IMR-90 (cell line): ENCODE data around the gene TMEM50A. TPM values are rescaled to one million over a fixed set of nuclear protein-coding genes. Genes with fewer than 3 reads are reported as not detected.
"Not testable (repeated sequence)": the region's sequence is repeated elsewhere in the genome, so short reads cannot be mapped to it uniquely, and the experiment has no call there.

Experiments used
- ATAC-seq: fragments of 200-7000 bp; cut with Tn5 transposase; 2 replicates; pipeline ENCODE4 v1.9.1; 2020; ENCODE audit warnings: low read depth, mild to moderate bottlenecking, moderate library complexity
- BruUV-seq: library from RNA; stranded (reverse); fragments of 400-500 nt; replicated peaks from 2 replicates; lab custom pipeline; 2021; lab: Mats Ljungman, UMichigan
- CTCF ChIA-PET: fragments of 300-600 bp; formaldehyde crosslinking; extraction: SDS; loops from one replicate; lab custom pipeline; 2021; ENCODE audit warnings: antibody characterized with exemption; lab: Yijun Ruan, JAX
- POLR2A ChIA-PET: fragments of 300-600 bp; sonication (Branson Sonifier 250); formaldehyde crosslinking; loops from one replicate; lab custom pipeline; 2022; ENCODE audit warnings: antibody characterized with exemption; ENCODE audit not compliant: unreplicated experiment; lab: Charles Lee
- DNase-seq: peaks from one replicate; pipeline ENCODE4 v3.0.0; 2013
- H2AFZ ChIP-seq: replicated peaks from 2 replicates; pipeline ENCODE3; 2013; ENCODE audit warnings: low read length, mild to moderate bottlenecking; ENCODE audit not compliant: poor library complexity
- H2AK5ac ChIP-seq: 2 replicates; pipeline ENCODE4 v1.6.1; 2013; ENCODE audit warnings: low read depth, low read length, inconsistent platforms
- H2AK9ac ChIP-seq: replicated peaks from 2 replicates; pipeline ENCODE3; 2013; ENCODE audit warnings: mild to moderate bottlenecking, low read depth, low read length, moderate library complexity; ENCODE audit not compliant: poor library complexity
- H2BK120ac ChIP-seq: 2 replicates; pipeline ENCODE4 v1.6.1; 2013; ENCODE audit warnings: low read depth, low read length, inconsistent platforms
- H2BK15ac ChIP-seq: 3 replicates; pipeline ENCODE4 v1.6.1; 2013; ENCODE audit warnings: low read depth, low read length, inconsistent platforms
- H2BK20ac ChIP-seq: 2 replicates; pipeline ENCODE4 v1.6.1; 2013; ENCODE audit warnings: low read depth, mild to moderate bottlenecking, inconsistent platforms, low read length, moderate library complexity
- H2BK5ac ChIP-seq: 2 replicates; pipeline ENCODE4 v1.6.1; 2013; ENCODE audit warnings: mild to moderate bottlenecking, low read depth, low read length, inconsistent platforms; ENCODE audit not compliant: poor library complexity, severe bottlenecking
- H3K14ac ChIP-seq: replicated peaks from 2 replicates; pipeline ENCODE4 v1.6.1; 2013; ENCODE audit warnings: low read depth, low read length, inconsistent platforms
- H3K18ac ChIP-seq: 2 replicates; pipeline ENCODE4 v1.6.1; 2013; ENCODE audit warnings: low read depth, low read length, control low read depth
- H3K23ac ChIP-seq: 2 replicates; pipeline ENCODE4 v1.6.1; 2013; ENCODE audit warnings: low read depth, low read length, inconsistent platforms
- H3K27ac ChIP-seq: 2 replicates; pipeline ENCODE4 v1.5.1; 2013; ENCODE audit warnings: mild to moderate bottlenecking, control low read depth, low read length; ENCODE audit not compliant: insufficient read depth
- H3K27me3 ChIP-seq: 2 replicates; pipeline ENCODE4 v1.6.1; 2013; ENCODE audit warnings: low read length; ENCODE audit not compliant: control insufficient read depth, insufficient read depth
- H3K36me3 ChIP-seq: 2 replicates; pipeline ENCODE4 v1.6.1; 2013; ENCODE audit warnings: low read length, mixed read lengths; ENCODE audit not compliant: control insufficient read depth, insufficient read depth
- H3K4ac ChIP-seq: 2 replicates; pipeline ENCODE4 v1.6.1; 2013; ENCODE audit warnings: low read depth, low read length, inconsistent platforms
- H3K4me1 ChIP-seq: 2 replicates; pipeline ENCODE4 v1.6.1; 2013; ENCODE audit warnings: low read length, mixed read lengths; ENCODE audit not compliant: control insufficient read depth, insufficient read depth
- H3K4me2 ChIP-seq: 2 replicates; pipeline ENCODE4 v1.6.1; 2013; ENCODE audit warnings: low read depth, mild to moderate bottlenecking, control low read depth, low read length, moderate library complexity
- H3K4me3 ChIP-seq: 2 replicates; pipeline ENCODE4 v1.5.1; 2013; ENCODE audit warnings: low read depth, mild to moderate bottlenecking, control low read depth, low read length, moderate library complexity; ENCODE audit not compliant: insufficient read depth
- H3K56ac ChIP-seq: 2 replicates; pipeline ENCODE4 v1.6.1; 2013; ENCODE audit warnings: low read length, inconsistent platforms; ENCODE audit not compliant: insufficient read depth; ENCODE audit errors: extremely low read depth
- H3K79me1 ChIP-seq, 2 experiments: 2 replicates each; pipeline ENCODE4 v1.6.1; 2013; ENCODE audit warnings: low read length in 2 of 2, inconsistent platforms in 1 of 2, low read depth in 1 of 2
- H3K9ac ChIP-seq: 2 replicates; pipeline ENCODE4 v1.6.1; 2013; ENCODE audit warnings: low read depth, low read length, control low read depth
- H3K9me1 ChIP-seq: 2 replicates; pipeline ENCODE4 v1.6.1; 2013; ENCODE audit warnings: low read length, inconsistent platforms; ENCODE audit not compliant: insufficient read depth
- H3K9me3 ChIP-seq: 2 replicates; pipeline ENCODE4 v1.6.1; 2013; ENCODE audit warnings: low read length; ENCODE audit not compliant: control insufficient read depth, insufficient read depth
- H4K20me1 ChIP-seq: 2 replicates; pipeline ENCODE4 v1.6.1; 2013; ENCODE audit warnings: low read length, inconsistent platforms; ENCODE audit not compliant: insufficient read depth
- H4K5ac ChIP-seq: 2 replicates; pipeline ENCODE4 v1.6.1; 2013; ENCODE audit warnings: mild to moderate bottlenecking, low read depth, low read length, control low read depth
- H4K8ac ChIP-seq, 2 experiments: 2 replicates each; pipeline ENCODE4 v1.6.1; 2013; ENCODE audit warnings: low read depth in 2 of 2, low read length in 2 of 2, control low read depth in 1 of 2, inconsistent platforms in 1 of 2
- H4K91ac ChIP-seq: 2 replicates; pipeline ENCODE4 v1.6.1; 2013; ENCODE audit warnings: low read depth, low read length, inconsistent platforms; ENCODE audit not compliant: insufficient read depth
- RAD21 ChIP-seq: IDR thresholded peaks from 2 replicates; pipeline ENCODE4 v1.6.1; 2012; ENCODE audit warnings: low read length, improper control_type of control experiment
- WGBS, 2 experiments: methylation state at CpG; one replicate each; pipeline versions ENCODE4 v1.1.5 to v1.1.7; 2013; ENCODE audit warnings: missing lambda C conversion rate in 2 of 2; ENCODE audit not compliant: insufficient read length in 1 of 2; ENCODE audit errors: extremely low coverage in 2 of 2; 5-methylcytosine and 5-hydroxymethylcytosine counted together
- dilution Hi-C: fragments of 300-500 bp; cut with HindIII; formaldehyde crosslinking; loops from one replicate; pipeline ENCODE4 v1.14.3; 2018; ENCODE audit warnings: low sequenced_read_pairs; ENCODE audit not compliant: unreplicated experiment
- in situ Hi-C: fragments of 300-500 bp; cut with MboI; formaldehyde crosslinking; loops from 3 replicates; pipeline ENCODE4 v1.14.3; 2019; ENCODE audit warnings: low sequenced_read_pairs, inconsistent platforms, mixed read lengths
- intact Hi-C: fragments of 100-400 bp; cut with micrococcal nuclease; formaldehyde crosslinking; loops from 2 replicates; pipeline ENCODE4 v1.10.0; 2022
- polyA plus RNA-seq, 3 experiments: library from polyadenylated mRNA; depleted of rRNA; stranded (reverse); fragments of >200 nt; gene quantifications; 2 replicates each; pipeline ENCODE4 v1.2.3, GENCODE V29; 2012; ENCODE audit warnings: low replicate concordance in 1 of 3
- total RNA-seq: library from RNA; depleted of rRNA; stranded (reverse); fragments of >200 nt; gene quantifications from 2 replicates; pipeline ENCODE4 v1.2.3, GENCODE V29; 2012
- TF ChIP-seq, protein P1 (sequence below): conservative IDR thresholded peaks from 2 replicates; pipeline ENCODE4 v1.5.1; 2012; ENCODE audit warnings: mild to moderate bottlenecking, low read depth, low read length, improper control_type of control experiment

Gene TMEM50A
- total and polyA plus RNA-seq, 2 of the 4 experiments (the other 2 are of a cell fraction), result 48.4 to 63.9 TPM

DNA sequence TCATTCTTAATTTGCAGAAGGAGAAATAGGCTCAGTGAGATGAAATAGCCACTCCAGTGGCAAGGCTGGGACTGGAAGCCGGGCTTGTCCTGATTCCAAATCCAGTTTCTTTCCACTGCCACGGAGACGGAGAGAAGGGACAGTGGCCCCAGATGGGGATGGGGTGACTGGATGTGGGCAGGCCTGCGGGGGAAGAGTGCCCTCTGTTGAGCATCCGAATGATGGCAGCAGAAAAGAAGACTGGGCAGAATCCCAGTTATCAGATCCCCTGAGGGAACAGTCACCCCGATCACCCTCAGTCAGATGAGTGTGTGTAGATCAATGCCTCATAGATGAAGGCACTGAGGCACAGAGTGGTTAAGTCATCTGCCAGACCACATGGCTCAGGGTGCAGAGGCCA is 48.1 kb upstream of the TMEM50A start:
- H3K14ac ChIP-seq, H3K9ac ChIP-seq, DNase-seq, H3K27me3 ChIP-seq, H3K18ac ChIP-seq, H2AK9ac ChIP-seq, dilution Hi-C loops, H3K56ac ChIP-seq, H3K4me2 ChIP-seq, H3K9me1 ChIP-seq, H3K4ac ChIP-seq, H3K4me1 ChIP-seq, POLR2A ChIA-PET, H4K8ac ChIP-seq, intact Hi-C loops, H2BK20ac ChIP-seq, H2AFZ ChIP-seq, H3K4me3 ChIP-seq, H2BK15ac ChIP-seq, H3K79me1 ChIP-seq, H2AK5ac ChIP-seq, CTCF ChIA-PET, in situ Hi-C loops, H2BK120ac ChIP-seq, H3K23ac ChIP-seq, H3K36me3 ChIP-seq, H2BK5ac ChIP-seq, H3K9me3 ChIP-seq, H3K27ac ChIP-seq, BruUV-seq, H4K91ac ChIP-seq, H4K20me1 ChIP-seq, H4K5ac ChIP-seq: not testable (repeated sequence)
- no CpG with 5 or more reads among the region's 6 CpGs for WGBS, 2 experiments
- peak; percentile 97 for ATAC-seq
- TF ChIP-seq RAD21, result peak; percentile 36
- TF ChIP-seq, protein P1, sequence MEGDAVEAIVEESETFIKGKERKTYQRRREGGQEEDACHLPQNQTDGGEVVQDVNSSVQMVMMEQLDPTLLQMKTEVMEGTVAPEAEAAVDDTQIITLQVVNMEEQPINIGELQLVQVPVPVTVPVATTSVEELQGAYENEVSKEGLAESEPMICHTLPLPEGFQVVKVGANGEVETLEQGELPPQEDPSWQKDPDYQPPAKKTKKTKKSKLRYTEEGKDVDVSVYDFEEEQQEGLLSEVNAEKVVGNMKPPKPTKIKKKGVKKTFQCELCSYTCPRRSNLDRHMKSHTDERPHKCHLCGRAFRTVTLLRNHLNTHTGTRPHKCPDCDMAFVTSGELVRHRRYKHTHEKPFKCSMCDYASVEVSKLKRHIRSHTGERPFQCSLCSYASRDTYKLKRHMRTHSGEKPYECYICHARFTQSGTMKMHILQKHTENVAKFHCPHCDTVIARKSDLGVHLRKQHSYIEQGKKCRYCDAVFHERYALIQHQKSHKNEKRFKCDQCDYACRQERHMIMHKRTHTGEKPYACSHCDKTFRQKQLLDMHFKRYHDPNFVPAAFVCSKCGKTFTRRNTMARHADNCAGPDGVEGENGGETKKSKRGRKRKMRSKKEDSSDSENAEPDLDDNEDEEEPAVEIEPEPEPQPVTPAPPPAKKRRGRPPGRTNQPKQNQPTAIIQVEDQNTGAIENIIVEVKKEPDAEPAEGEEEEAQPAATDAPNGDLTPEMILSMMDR, result peak; percentile 20; the same call in 1 of the 2 replicates

DNA sequence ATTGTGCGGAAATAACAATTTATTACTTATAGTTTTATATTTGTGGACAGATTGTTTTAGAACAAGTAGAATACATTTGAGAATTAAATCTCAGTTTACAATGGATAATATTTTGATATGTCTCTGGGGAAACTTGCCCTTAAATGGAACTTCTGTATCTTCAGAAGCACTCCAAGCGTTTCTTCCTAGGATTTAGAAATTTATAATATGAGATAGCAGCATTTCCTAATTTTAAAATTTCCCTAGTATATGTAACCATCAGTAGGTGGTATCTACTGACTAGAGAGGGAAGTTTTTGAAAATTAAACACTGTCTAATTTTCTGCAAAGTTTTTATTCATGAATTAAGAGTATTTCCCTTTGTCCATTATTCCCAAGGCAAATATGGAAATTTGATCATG is 44.7 kb upstream of the TMEM50A start:
- dilution Hi-C loops, H2BK15ac ChIP-seq, H3K9me3 ChIP-seq, H4K20me1 ChIP-seq, H2BK20ac ChIP-seq, H3K56ac ChIP-seq, H3K4me1 ChIP-seq, CTCF ChIA-PET, H3K36me3 ChIP-seq, intact Hi-C loops, H2BK120ac ChIP-seq, H3K9me1 ChIP-seq, H3K18ac ChIP-seq, H4K91ac ChIP-seq, POLR2A ChIA-PET, H3K4me3 ChIP-seq, H3K4me2 ChIP-seq, H4K8ac ChIP-seq, H3K4ac ChIP-seq, in situ Hi-C loops, H2AK9ac ChIP-seq, H3K9ac ChIP-seq, H3K23ac ChIP-seq, BruUV-seq, H2AFZ ChIP-seq, H3K27me3 ChIP-seq, H3K79me1 ChIP-seq, H4K5ac ChIP-seq, H3K27ac ChIP-seq, DNase-seq, H2BK5ac ChIP-seq, H2AK5ac ChIP-seq, ATAC-seq, H3K14ac ChIP-seq: not testable (repeated sequence)
- no CpG with 5 or more reads among the region's 2 CpGs for WGBS, 2 experiments
